ENCODE measurements around the gene VGLL4.

GRCh38 chr3:11545186-11545851 is 98.4 kb downstream of the VGLL4 start:
- TF ChIP-seq EZH2 (IDR thresholded peaks at IDR 0.05; ENCODE audit: borderline replicate concordance, low read depth, low read length, severe bottlenecking), result no peak
- no peak for TF ChIP-seq CTCF (IDR thresholded peaks at IDR 0.05; ENCODE audit: borderline replicate concordance, extremely low read depth, low read length, poor library complexity, severe bottlenecking)
